Type B pancreatic cell (in vitro differentiated cells): ENCODE results near the gene HMG20A. TPM values are rescaled to one million over a fixed set of nuclear protein-coding genes. Genes with fewer than 3 reads are reported as not detected.

ENCODE experiments used
- DNase-seq: peaks from one replicate; pipeline ENCODE4 v3.0.0; 2021; ENCODE audit warnings: mixed read lengths; ENCODE audit not compliant: unreplicated experiment; ENCODE audit errors: extremely low spot score
- H3K27ac Mint-ChIP-seq: 2 replicates; pipeline ENCODE4 v1.8.0; 2021; ENCODE audit warnings: mild to moderate bottlenecking, mixed read lengths
- H3K27me3 Mint-ChIP-seq: 2 replicates; pipeline ENCODE4 v1.8.0; 2021; ENCODE audit warnings: mixed read lengths
- H3K36me3 Mint-ChIP-seq: 2 replicates; pipeline ENCODE4 v1.8.0; 2021; ENCODE audit warnings: mixed read lengths
- H3K4me1 Mint-ChIP-seq: one replicate; pipeline ENCODE4 v1.8.0; 2021; ENCODE audit warnings: mixed read lengths; ENCODE audit not compliant: unreplicated experiment
- H3K4me3 Mint-ChIP-seq: 2 replicates; pipeline ENCODE4 v1.8.0; 2021; ENCODE audit warnings: mild to moderate bottlenecking, mixed read lengths
- H3K9me3 Mint-ChIP-seq: 2 replicates; pipeline ENCODE4 v1.8.0; 2021; ENCODE audit warnings: mixed read lengths
- total RNA-seq: library from RNA; stranded (reverse); gene quantifications from 2 replicates; pipeline ENCODE4 v1.2.1, GENCODE V29; 2021; ENCODE audit warnings: low replicate concordance
- TF ChIP-seq, protein P1 (sequence below): fragments of 200-600 bp; sonication (generic); conservative IDR thresholded peaks from 2 replicates; pipeline ENCODE4 v1.5.0; 2021; ENCODE audit warnings: antibody characterized with exemption, mild to moderate bottlenecking

HMG20A gene
- total RNA-seq, 1 donor from 2014 or later, result 48.7 TPM

DNA sequence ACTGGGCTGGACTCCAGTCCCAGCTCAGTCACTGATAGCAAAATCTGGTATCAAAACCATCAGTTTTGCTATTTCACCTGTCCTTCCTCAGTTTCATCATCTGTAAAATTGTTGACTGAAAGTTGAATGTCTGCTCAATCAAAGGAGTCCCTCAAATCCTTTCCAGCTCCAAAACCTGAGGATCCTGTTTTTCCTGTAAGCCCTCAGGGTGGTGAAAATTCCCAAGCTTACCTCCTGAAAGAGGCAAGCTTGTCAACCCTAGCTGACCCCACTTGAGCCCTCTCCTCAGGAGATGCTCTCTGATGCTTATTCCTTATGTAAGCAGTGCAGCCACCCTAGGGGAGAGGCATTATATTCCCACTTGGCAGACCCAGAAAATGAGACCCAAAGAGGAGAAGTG lies 82.6 kb downstream of the HMG20A start:
- no peak overlapping the region for H3K27ac Mint-ChIP-seq
- peaks cover 64% of the 10 kb centered on the region for H3K4me1 Mint-ChIP-seq
- TF ChIP-seq, protein P1, sequence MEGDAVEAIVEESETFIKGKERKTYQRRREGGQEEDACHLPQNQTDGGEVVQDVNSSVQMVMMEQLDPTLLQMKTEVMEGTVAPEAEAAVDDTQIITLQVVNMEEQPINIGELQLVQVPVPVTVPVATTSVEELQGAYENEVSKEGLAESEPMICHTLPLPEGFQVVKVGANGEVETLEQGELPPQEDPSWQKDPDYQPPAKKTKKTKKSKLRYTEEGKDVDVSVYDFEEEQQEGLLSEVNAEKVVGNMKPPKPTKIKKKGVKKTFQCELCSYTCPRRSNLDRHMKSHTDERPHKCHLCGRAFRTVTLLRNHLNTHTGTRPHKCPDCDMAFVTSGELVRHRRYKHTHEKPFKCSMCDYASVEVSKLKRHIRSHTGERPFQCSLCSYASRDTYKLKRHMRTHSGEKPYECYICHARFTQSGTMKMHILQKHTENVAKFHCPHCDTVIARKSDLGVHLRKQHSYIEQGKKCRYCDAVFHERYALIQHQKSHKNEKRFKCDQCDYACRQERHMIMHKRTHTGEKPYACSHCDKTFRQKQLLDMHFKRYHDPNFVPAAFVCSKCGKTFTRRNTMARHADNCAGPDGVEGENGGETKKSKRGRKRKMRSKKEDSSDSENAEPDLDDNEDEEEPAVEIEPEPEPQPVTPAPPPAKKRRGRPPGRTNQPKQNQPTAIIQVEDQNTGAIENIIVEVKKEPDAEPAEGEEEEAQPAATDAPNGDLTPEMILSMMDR, result no peak
- H3K9me3 Mint-ChIP-seq, result no peaks in the 10 kb centered on the region
- no peak for DNase-seq
- H3K4me3 Mint-ChIP-seq, result no peak overlapping the region
- H3K27me3 Mint-ChIP-seq, result no peaks in the 10 kb centered on the region
- H3K36me3 Mint-ChIP-seq, result peaks cover 4% of the 10 kb centered on the region

GRCh38 chr15:77503764-77504163 lies 83.1 kb downstream of the HMG20A start:
- Mint-ChIP-seq H3K27ac (no peak overlapping the region), H3K36me3 (peaks cover 4% of the 10 kb centered on the region), H3K4me3 (no peak overlapping the region), H3K9me3 (no peaks in the 10 kb centered on the region), H3K4me1 (peaks cover 64% of the 10 kb centered on the region), H3K27me3 (no peaks in the 10 kb centered on the region)
- no peak for DNase-seq
- TF ChIP-seq, protein P1, result no peak

DNA sequence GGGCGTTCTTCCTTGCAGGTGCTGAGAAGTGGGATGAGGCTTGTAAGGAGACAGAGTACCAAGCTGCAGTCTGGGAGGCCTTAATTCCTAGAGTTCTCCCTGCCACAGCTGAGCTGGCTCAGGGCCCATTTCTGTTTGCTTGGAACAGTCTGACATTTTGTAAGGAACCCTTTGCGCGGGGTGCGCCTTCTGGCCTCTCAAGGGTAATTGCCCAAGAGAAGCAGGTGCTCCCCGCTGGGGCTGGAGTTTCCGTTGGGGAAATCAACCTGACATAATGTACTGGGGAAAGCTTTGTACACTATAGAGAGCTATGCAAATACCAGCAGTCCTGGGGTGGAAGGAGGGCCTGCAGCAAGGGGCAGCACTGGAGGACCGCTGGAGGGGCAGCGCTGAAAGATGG lies 83.6 kb downstream of the HMG20A start:
- H3K36me3 Mint-ChIP-seq, result peaks cover 4% of the 10 kb centered on the region
- H3K9me3 Mint-ChIP-seq, result no peaks in the 10 kb centered on the region
- no peaks in the 10 kb centered on the region for H3K27me3 Mint-ChIP-seq
- TF ChIP-seq, protein P1, result no peak
- peaks cover 64% of the 10 kb centered on the region for H3K4me1 Mint-ChIP-seq
- no peak for DNase-seq
- H3K27ac Mint-ChIP-seq, result no peak overlapping the region
- H3K4me3 Mint-ChIP-seq, result no peak overlapping the region

DNA sequence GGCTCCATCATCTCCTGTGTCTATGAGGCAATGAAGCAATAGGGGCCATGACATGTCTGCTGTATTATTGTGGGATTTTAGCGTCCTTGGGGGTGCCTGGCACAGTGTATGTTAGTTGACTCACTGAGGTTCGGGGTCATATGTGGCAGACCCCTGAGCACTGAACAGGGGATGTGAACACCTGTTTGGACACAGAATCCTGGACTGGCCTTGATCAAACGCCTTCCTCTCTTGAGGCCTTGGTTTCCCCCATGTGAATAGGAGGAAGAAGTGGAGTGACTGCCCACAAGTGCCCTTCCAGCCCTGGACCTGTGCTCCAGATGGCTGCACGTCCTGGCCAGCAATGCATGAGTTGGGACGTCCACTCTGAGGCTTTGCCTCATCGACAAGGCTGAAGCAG lies 84.2 kb downstream of the HMG20A start:
- Mint-ChIP-seq H3K4me1 (peaks cover 60% of the 10 kb centered on the region), H3K4me3 (no peak overlapping the region), H3K36me3 (peaks cover 4% of the 10 kb centered on the region), H3K27me3 (no peaks in the 10 kb centered on the region), H3K27ac (no peak overlapping the region), H3K9me3 (no peaks in the 10 kb centered on the region)
- TF ChIP-seq, protein P1, result no peak
- no peak for DNase-seq

DNA sequence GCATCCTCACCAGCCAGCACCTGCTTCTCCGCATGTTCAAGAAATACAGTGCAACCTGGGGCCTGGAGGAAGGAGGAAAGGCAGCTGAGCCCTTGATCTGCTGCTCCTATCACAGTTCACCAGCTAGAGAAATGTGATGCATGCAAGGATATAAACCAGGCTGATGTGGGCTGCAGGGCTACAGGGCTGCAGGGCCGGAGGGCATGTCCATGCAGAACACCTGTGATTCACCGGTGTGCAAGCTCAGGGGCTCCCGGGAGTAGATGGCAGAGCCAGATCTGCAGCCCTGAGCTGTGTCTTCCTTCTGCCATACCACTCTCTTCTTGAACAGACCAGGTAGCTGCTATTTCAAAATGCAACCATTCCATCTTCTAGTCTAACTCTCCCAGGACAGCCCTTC lies 84.9 kb downstream of the HMG20A start:
- Mint-ChIP-seq H3K27ac (no peak overlapping the region), H3K4me3 (no peak overlapping the region), H3K27me3 (no peaks in the 10 kb centered on the region), H3K36me3 (peaks cover 4% of the 10 kb centered on the region), H3K9me3 (no peaks in the 10 kb centered on the region), H3K4me1 (peaks cover 60% of the 10 kb centered on the region)
- DNase-seq, result no peak
- TF ChIP-seq, protein P1, result no peak
